ENCODE results near the gene PDGFD. TPM values are rescaled to one million over a fixed set of nuclear protein-coding genes. Genes with fewer than 3 reads are reported as not detected.

Gene PDGFD
- total RNA-seq, 1 donor from 2014 or later = 21.9 TPM

GRCh38 chr11:103960108-103960507 is 203.8 kb downstream of the PDGFD start:
- Histone ChIP-seq H3K36me3 (no peaks in the 10 kb centered on the region), H3K27me3 (no peaks in the 10 kb centered on the region), H3K27ac (no peak overlapping the region), H3K4me3 (no peak overlapping the region), H3K9me3 (no peaks in the 10 kb centered on the region), H3K4me1 (no peaks in the 10 kb centered on the region)
- intact Hi-C loops (cut with DNase I) = no loop called here
- DNase-seq (ENCODE audit: extremely low spot score in 2 of 2) = no peak
- TF ChIP-seq POLR2AphosphoS5 (IDR thresholded peaks at IDR 0.05; ENCODE audit: insufficient read depth in 1 of 2, low read depth in 1 of 2) = no peak
- no peak for TF ChIP-seq CTCF (IDR thresholded peaks at IDR 0.05)
- no peak for TF ChIP-seq POLR2A (IDR thresholded peaks at IDR 0.05)

- intact Hi-C loops (cut with DNase I) = no loop called here
- Histone ChIP-seq H3K27ac (no peak overlapping the region), H3K4me3 (no peak overlapping the region), H3K4me1 (no peaks in the 10 kb centered on the region), H3K27me3 (no peaks in the 10 kb centered on the region), H3K9me3 (no peaks in the 10 kb centered on the region), H3K36me3 (no peaks in the 10 kb centered on the region)
- no peak for TF ChIP-seq CTCF (IDR thresholded peaks at IDR 0.05)
- no peak for TF ChIP-seq POLR2A (IDR thresholded peaks at IDR 0.05)
- TF ChIP-seq POLR2AphosphoS5 (IDR thresholded peaks at IDR 0.05; ENCODE audit: insufficient read depth in 1 of 2, low read depth in 1 of 2) = no peak
- DNase-seq (ENCODE audit: extremely low spot score in 2 of 2) = no peak
Observed at GRCh38 chr11:103959279-103959942, 204.5 kb downstream of the PDGFD start.

GRCh38 chr11:103958475-103959215 is 205.3 kb downstream of the PDGFD start:
- no peaks in the 10 kb centered on the region for H3K27me3 ChIP-seq
- H3K36me3 ChIP-seq = no peaks in the 10 kb centered on the region
- intact Hi-C loops (cut with DNase I) = no loop called here
- no peak for DNase-seq (ENCODE audit: extremely low spot score in 2 of 2)
- no peak for TF ChIP-seq CTCF (IDR thresholded peaks at IDR 0.05)
- no peak for TF ChIP-seq POLR2AphosphoS5 (IDR thresholded peaks at IDR 0.05; ENCODE audit: insufficient read depth in 1 of 2, low read depth in 1 of 2)
- no peak overlapping the region for H3K27ac ChIP-seq
- no peaks in the 10 kb centered on the region for H3K4me1 ChIP-seq
- H3K9me3 ChIP-seq = no peaks in the 10 kb centered on the region
- H3K4me3 ChIP-seq = no peak overlapping the region

GRCh38 chr11:103953797-103954486 is 210.0 kb downstream of the PDGFD start:
- Histone ChIP-seq H3K4me1 (no peaks in the 10 kb centered on the region), H3K9me3 (no peaks in the 10 kb centered on the region), H3K27ac (no peak overlapping the region), H3K4me3 (no peak overlapping the region), H3K27me3 (no peaks in the 10 kb centered on the region), H3K36me3 (no peaks in the 10 kb centered on the region)
- intact Hi-C loops (cut with DNase I) = no loop called here
- TF ChIP-seq CTCF (IDR thresholded peaks at IDR 0.05) (no peak), POLR2A (IDR thresholded peaks at IDR 0.05) (no peak), POLR2AphosphoS5 (IDR thresholded peaks at IDR 0.05; ENCODE audit: insufficient read depth in 1 of 2, low read depth in 1 of 2) (no peak)
- DNase-seq (ENCODE audit: extremely low spot score in 2 of 2) = no peak
